Adipose tissue (tissue), 3 donors: ENCODE results near the gene KRTCAP3. TPM values are rescaled to one million over a fixed set of nuclear protein-coding genes. Genes with fewer than 3 reads are reported as not detected.
"Not testable (repeated sequence)": the region's sequence is repeated elsewhere in the genome, so short reads cannot be mapped to it uniquely, and the experiment has no call there.

Source experiments
- H3K27ac ChIP-seq: one replicate; pipeline ENCODE4 v1.5.1; 2013; ENCODE audit warnings: low read depth, low read length
- WGBS, 3 donors: extraction: QIAGEN DNeasy Blood & Tissue Kit; methylation state at CpG; one replicate each; pipeline ENCODE4 v1.1.7; 2013; 5-methylcytosine and 5-hydroxymethylcytosine counted together
- polyA plus RNA-seq, 3 donors: library from polyadenylated mRNA; stranded (reverse); fragments of 200-250 nt; gene quantifications; one replicate each; pipeline ENCODE4 v1.2.3, GENCODE V29; 2013
- donor health status: healthy with polysubstance abuse.
- donor health status: Bipolar disorder and iron deficiency.
- donor health status: healthy.

KRTCAP3 gene
- 10 to 100 TPM in 1 of 3 donors, 1 to 10 TPM in 2; 2.4 to 52.8 (median 6.1) TPM for polyA plus RNA-seq

- H3K27ac ChIP-seq: no peak within 1 kb of the TSS
- 21 to 60% (median 48%) methylated on average over 58 to 80 of the region's 80 CpGs for WGBS, 3 donors
These were observed at the start of gene KRTCAP3 for GRCh38 chr2:27441958-27442919. Gene KRTCAP3, plus strand, starts transcription at chr2:27442381. Its CDS starts 32 bp downstream, at chr2:27442413.

GRCh38 chr2:27393225-27393624 lies 49.0 kb upstream of the KRTCAP3 start:
- WGBS, 3 donors: 98 to 99% (median 99%) methylated on average over 33 of the region's 33 CpGs
- H3K27ac ChIP-seq: no peak overlapping the region

GRCh38 chr2:27398962-27399361 lies 43.2 kb upstream of the KRTCAP3 start:
- no peak overlapping the region for H3K27ac ChIP-seq
- 93 to 95% (median 95%) methylated on average over 5 of the region's 5 CpGs for WGBS, 3 donors

- H3K27ac ChIP-seq: no peak overlapping the region
These were observed 41.6 kb upstream of the KRTCAP3 start for GRCh38 chr2:27400348-27401135.

GRCh38 chr2:27407798-27408491 lies 34.2 kb upstream of the KRTCAP3 start:
- no peak overlapping the region for H3K27ac ChIP-seq

More at GRCh38 chr2:27400348-27401135, 41.6 kb upstream of the KRTCAP3 start:
- WGBS, 3 donors: 95 to 100% (median 100%) methylated on average over 2 of the region's 2 CpGs

GRCh38 chr2:27408601-27409320 lies 33.4 kb upstream of the KRTCAP3 start:
- WGBS, 3 donors: 0% methylated on average over 32 to 33 of the region's 33 CpGs
- H3K27ac ChIP-seq: peak overlapping the region; percentile 83

More at GRCh38 chr2:27407798-27408491, 34.2 kb upstream of the KRTCAP3 start:
- WGBS, 3 donors: 45 to 57% (median 50%) methylated on average over 16 of the region's 16 CpGs

- peak within 1 kb of the TSS; percentile 83 for H3K27ac ChIP-seq
- WGBS, 3 donors: 1% methylated on average over 78 to 82 of the region's 82 CpGs
These were observed 32.7 kb upstream of the KRTCAP3 start, which contains the start of gene PPM1G for GRCh38 chr2:27409321-27410073. Gene PPM1G, minus strand, starts transcription at chr2:27409591. Its CDS starts 169 bp downstream, at chr2:27409422.

GRCh38 chr2:27412419-27413152 lies 29.6 kb upstream of the KRTCAP3 start:
- WGBS, 3 donors: 79 to 90% (median 88%) methylated on average over 9 of the region's 9 CpGs
- no peak overlapping the region for H3K27ac ChIP-seq

- WGBS, 3 donors: 94 to 95% (median 94%) methylated on average over 6 of the region's 6 CpGs
- no peak overlapping the region for H3K27ac ChIP-seq
These were observed 26.0 kb upstream of the KRTCAP3 start for GRCh38 chr2:27416151-27416550.

GRCh38 chr2:27420996-27421395 lies 21.2 kb upstream of the KRTCAP3 start:
- no peak overlapping the region for H3K27ac ChIP-seq

- no peak overlapping the region for H3K27ac ChIP-seq
- WGBS, 3 donors: 78 to 89% (median 87%) methylated on average over 4 of the region's 4 CpGs
These were observed 20.4 kb upstream of the KRTCAP3 start for GRCh38 chr2:27421660-27422250.

- 94 to 97% (median 96%) methylated on average over 3 of the region's 3 CpGs for WGBS, 3 donors
- H3K27ac ChIP-seq: no peak overlapping the region
These were observed 19.2 kb upstream of the KRTCAP3 start for GRCh38 chr2:27422958-27423357.

GRCh38 chr2:27425039-27425438 lies 17.1 kb upstream of the KRTCAP3 start:
- 69 to 94% (median 91%) methylated on average over 10 of the region's 10 CpGs for WGBS, 3 donors
- H3K27ac ChIP-seq: not testable (repeated sequence)

- H3K27ac ChIP-seq: no peak overlapping the region
- 6 to 15% (median 14%) methylated on average over 7 of the region's 7 CpGs for WGBS, 3 donors
These were observed 14.3 kb upstream of the KRTCAP3 start for GRCh38 chr2:27427863-27428212.

- H3K27ac ChIP-seq: peak within 1 kb of the TSS; percentile 51
- WGBS, 3 donors: 0% methylated on average over 54 to 75 of the region's 75 CpGs
These were observed 13.8 kb upstream of the KRTCAP3 start, which contains the start of gene NRBP1 for GRCh38 chr2:27428213-27428977. Gene NRBP1, plus strand, starts transcription at chr2:27428631. Its CDS starts 4,643 bp downstream, at chr2:27433274.
